PFSK-1 (cell line): ENCODE measurements around the gene DPP6.

Experiments used
- POLR2AphosphoS5 ChIP-seq: IDR thresholded peaks from 2 replicates; pipeline ENCODE4 v1.6.1; 2012; ENCODE audit warnings: low read depth, mild to moderate bottlenecking, control low read depth, low read length, moderate library complexity
- SIN3A ChIP-seq: IDR thresholded peaks from 2 replicates; pipeline ENCODE4 v1.6.1; 2012; ENCODE audit warnings: mild to moderate bottlenecking, low read length, moderate library complexity, borderline replicate concordance; ENCODE audit not compliant: insufficient read depth

- TF ChIP-seq POLR2AphosphoS5 (no peak), SIN3A (no peak)
Observed at GRCh38 chr7:154882931-154883474, 830.8 kb downstream of the DPP6 start.
